OCI-LY7 (cell line): ENCODE data around the gene SGTA. TPM values are rescaled to one million over a fixed set of nuclear protein-coding genes. Genes with fewer than 3 reads are reported as not detected.

Experiments
- BruUV-seq: library from RNA; stranded (reverse); fragments of 400-500 nt; replicated peaks from 2 replicates; lab custom pipeline; 2021; lab: Mats Ljungman, UMichigan
- CTCF ChIA-PET: fragments of 300-600 bp; sonication (Branson Sonifier 250); formaldehyde crosslinking; loops from one replicate; lab custom pipeline; 2022; ENCODE audit warnings: antibody characterized with exemption; ENCODE audit not compliant: unreplicated experiment; lab: Charles Lee
- POLR2A ChIA-PET: fragments of 300-600 bp; sonication (Branson Sonifier 250); formaldehyde crosslinking; loops from one replicate; lab custom pipeline; 2022; ENCODE audit warnings: antibody characterized with exemption; lab: Charles Lee
- DNase-seq: peaks from one replicate; pipeline ENCODE4 v3.0.0-alpha.2; 2015; ENCODE audit warnings: low spot score
- H2AFZ ChIP-seq: fragments of 200-600 bp; sonication (generic), shearing (Covaris generic); 2 replicates; pipeline ENCODE4 v1.6.1; 2014; ENCODE audit warnings: mild to moderate bottlenecking, antibody characterized with exemption, low read length, moderate library complexity
- H3K27ac ChIP-seq: fragments of 200-600 bp; sonication (generic); 2 replicates; pipeline ENCODE4 v1.5.1; 2014; ENCODE audit warnings: mixed run types, low read depth, mild to moderate bottlenecking, moderate library complexity, low read length, inconsistent platforms; ENCODE audit not compliant: poor library complexity, severe bottlenecking
- H3K36me3 ChIP-seq: fragments of 200-600 bp; sonication (generic); 2 replicates; pipeline ENCODE4 v1.6.1; 2014; ENCODE audit warnings: mild to moderate bottlenecking, antibody characterized with exemption, low read length, moderate library complexity, mixed read lengths; ENCODE audit not compliant: insufficient read depth
- H3K4me1 ChIP-seq: fragments of 200-600 bp; sonication (generic); 2 replicates; pipeline ENCODE4 v1.5.1; 2014; ENCODE audit warnings: mild to moderate bottlenecking, low read length; ENCODE audit not compliant: insufficient read depth, poor library complexity, severe bottlenecking
- H3K4me2 ChIP-seq: fragments of 200-600 bp; sonication (generic); 2 replicates; pipeline ENCODE4 v1.6.1; 2014; ENCODE audit warnings: mild to moderate bottlenecking, low read length
- H3K4me3 ChIP-seq: fragments of 200-600 bp; sonication (generic); 2 replicates; pipeline ENCODE4 v1.5.1; 2014; ENCODE audit warnings: mild to moderate bottlenecking, low read depth, low read length; ENCODE audit not compliant: poor library complexity, severe bottlenecking
- H3K79me2 ChIP-seq: fragments of 200-600 bp; sonication (generic); 2 replicates; pipeline ENCODE4 v1.6.1; 2016; ENCODE audit warnings: low read depth, mild to moderate bottlenecking, low read length, moderate library complexity, mixed read lengths; ENCODE audit not compliant: insufficient read depth
- H3K9me2 ChIP-seq: fragments of 200-600 bp; sonication (generic); 2 replicates; pipeline ENCODE4 v1.6.1; 2016; ENCODE audit warnings: mild to moderate bottlenecking, low read length, mixed read lengths; ENCODE audit not compliant: insufficient read depth
- H3K9me3 ChIP-seq: fragments of 200-600 bp; sonication (generic); 2 replicates; pipeline ENCODE4 v1.6.1; 2014; ENCODE audit warnings: mild to moderate bottlenecking, mixed run types, low read length, mixed read lengths
- H4K20me1 ChIP-seq: fragments of 200-600 bp; sonication (generic); 2 replicates; pipeline ENCODE4 v1.6.1; 2014; ENCODE audit warnings: mild to moderate bottlenecking, antibody characterized with exemption, low read length, moderate library complexity, mixed read lengths; ENCODE audit not compliant: insufficient read depth
- EZH2phosphoT487 ChIP-seq: fragments of 200-600 bp; sonication (generic); IDR thresholded peaks from 2 replicates; pipeline ENCODE4 v1.6.1; 2018; ENCODE audit warnings: low read depth, borderline replicate concordance, mild to moderate bottlenecking, mixed run types, antibody characterized with exemption, low read length, moderate library complexity, mixed read lengths
- intact Hi-C: fragments of 100-400 bp; cut with micrococcal nuclease; formaldehyde crosslinking; loops from one replicate; pipeline ENCODE4 v1.10.0; 2022; ENCODE audit not compliant: unreplicated experiment
- total RNA-seq, 2 experiments: library from RNA; depleted of rRNA in 1 of 2; stranded (reverse); fragments of >200 nt in 1 of 2; shearing (Covaris generic) in 1 of 2; gene quantifications; 2 replicates each; pipeline ENCODE4 v1.2.3, GENCODE V29; 2014 to 2022
- TF ChIP-seq, protein P1 (sequence below): fragments of 200-600 bp; sonication (generic); conservative IDR thresholded peaks from 2 replicates; pipeline ENCODE4 v1.5.1; 2014; ENCODE audit warnings: mild to moderate bottlenecking, antibody characterized with exemption, low read length, moderate library complexity, mixed read lengths

Gene SGTA
- total RNA-seq, 2 experiments from 2014 or later = 68.2 to 82.4 TPM

DNA sequence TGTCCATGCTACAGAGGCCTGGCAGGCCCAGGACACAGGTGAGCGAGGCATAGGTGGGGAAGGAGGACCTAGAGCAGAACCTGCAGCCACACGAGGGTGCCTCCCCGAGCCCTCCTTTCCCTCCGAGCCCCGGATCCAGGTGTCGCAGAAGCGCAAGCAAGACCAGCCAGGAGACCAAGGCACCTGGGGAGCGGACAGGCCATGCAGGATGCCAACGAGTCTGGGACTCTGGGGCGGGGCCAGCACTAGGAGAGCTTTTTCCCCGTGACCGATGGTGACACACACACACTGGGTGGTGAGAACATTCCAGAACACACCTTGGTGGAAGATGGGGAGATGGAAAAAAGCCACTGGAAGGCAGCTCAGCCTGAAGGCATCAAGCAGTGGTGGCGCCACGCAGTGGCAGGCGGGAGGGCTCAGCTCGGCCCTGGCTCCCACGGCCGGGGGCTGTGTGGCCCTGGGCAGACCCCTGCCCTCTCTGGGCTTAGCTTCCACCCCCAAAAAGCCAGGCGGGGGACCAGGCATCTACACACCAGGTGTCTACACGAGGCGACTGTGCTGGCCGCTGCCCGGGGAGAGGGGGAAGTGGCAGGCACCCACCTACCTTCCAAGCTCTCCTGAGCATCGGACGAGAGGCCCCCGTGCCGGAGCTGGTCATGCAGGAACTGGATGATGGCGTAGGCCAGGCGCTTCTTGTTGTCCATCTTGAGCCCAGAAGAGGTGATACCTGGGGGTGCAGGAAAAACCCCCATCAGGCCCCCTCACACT, 14.5 kb downstream of the SGTA start:
- no peak for DNase-seq
- Histone ChIP-seq H3K27ac (no peak overlapping the region), H3K4me1 (no peaks in the 10 kb centered on the region), H3K79me2 (peaks cover 37% of the 10 kb centered on the region), H3K4me2 (no peak overlapping the region), H3K9me2 (no peaks in the 10 kb centered on the region), H3K36me3 (peaks cover 72% of the 10 kb centered on the region), H2AFZ (no peak overlapping the region), H3K4me3 (no peak overlapping the region), H3K9me3 (no peaks in the 10 kb centered on the region), H4K20me1 (no peaks in the 10 kb centered on the region)
- intact Hi-C loops = no loop called here
- POLR2A ChIA-PET = interaction anchor here (0.6 kb wide), 1 partner anchor 9 kb away, joined by 5 read pairs; no protein-coding TSS in a partner anchor
- no TSS peak for BruUV-seq
- TF ChIP-seq, protein P1, sequence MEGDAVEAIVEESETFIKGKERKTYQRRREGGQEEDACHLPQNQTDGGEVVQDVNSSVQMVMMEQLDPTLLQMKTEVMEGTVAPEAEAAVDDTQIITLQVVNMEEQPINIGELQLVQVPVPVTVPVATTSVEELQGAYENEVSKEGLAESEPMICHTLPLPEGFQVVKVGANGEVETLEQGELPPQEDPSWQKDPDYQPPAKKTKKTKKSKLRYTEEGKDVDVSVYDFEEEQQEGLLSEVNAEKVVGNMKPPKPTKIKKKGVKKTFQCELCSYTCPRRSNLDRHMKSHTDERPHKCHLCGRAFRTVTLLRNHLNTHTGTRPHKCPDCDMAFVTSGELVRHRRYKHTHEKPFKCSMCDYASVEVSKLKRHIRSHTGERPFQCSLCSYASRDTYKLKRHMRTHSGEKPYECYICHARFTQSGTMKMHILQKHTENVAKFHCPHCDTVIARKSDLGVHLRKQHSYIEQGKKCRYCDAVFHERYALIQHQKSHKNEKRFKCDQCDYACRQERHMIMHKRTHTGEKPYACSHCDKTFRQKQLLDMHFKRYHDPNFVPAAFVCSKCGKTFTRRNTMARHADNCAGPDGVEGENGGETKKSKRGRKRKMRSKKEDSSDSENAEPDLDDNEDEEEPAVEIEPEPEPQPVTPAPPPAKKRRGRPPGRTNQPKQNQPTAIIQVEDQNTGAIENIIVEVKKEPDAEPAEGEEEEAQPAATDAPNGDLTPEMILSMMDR = no peak
- no peak for TF ChIP-seq EZH2phosphoT487
- CTCF ChIA-PET = no interaction called here

DNA sequence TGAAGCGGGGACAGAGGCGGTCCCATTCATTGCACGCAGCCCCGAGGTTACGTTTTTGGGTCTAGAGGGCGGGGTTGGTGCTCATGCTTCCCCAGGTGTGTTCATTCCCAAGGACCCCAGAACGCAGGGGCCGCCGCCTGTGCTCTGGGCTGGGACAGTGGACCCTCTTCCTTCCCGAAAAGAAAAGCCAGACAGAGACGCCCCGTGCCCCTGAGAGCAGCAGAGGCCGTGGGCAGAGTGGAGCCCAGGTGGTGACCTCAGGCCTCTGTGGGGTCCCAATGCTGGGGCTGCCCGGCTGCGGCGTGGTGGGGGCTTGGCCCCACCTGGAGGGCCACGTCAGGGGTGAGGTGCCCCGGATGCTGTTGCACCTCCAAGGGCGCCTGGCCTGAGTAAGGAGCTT, 15.4 kb downstream of the SGTA start:
- no peak overlapping the region for H3K27ac ChIP-seq
- no peak for DNase-seq
- ChIA-PET POLR2A (no interaction called here), CTCF (no interaction called here)
- no peaks in the 10 kb centered on the region for H3K9me2 ChIP-seq
- H3K4me2 ChIP-seq = no peak overlapping the region
- no peaks in the 10 kb centered on the region for H3K4me1 ChIP-seq
- no peak overlapping the region for H2AFZ ChIP-seq
- H3K4me3 ChIP-seq = no peak overlapping the region
- no TSS peak for BruUV-seq
- TF ChIP-seq EZH2phosphoT487 = no peak
- TF ChIP-seq, protein P1 = no peak
- no peaks in the 10 kb centered on the region for H3K9me3 ChIP-seq
- peaks cover 35% of the 10 kb centered on the region for H3K79me2 ChIP-seq
- H3K36me3 ChIP-seq = peaks cover 81% of the 10 kb centered on the region
- intact Hi-C loops = no loop called here
- H4K20me1 ChIP-seq = no peaks in the 10 kb centered on the region

DNA sequence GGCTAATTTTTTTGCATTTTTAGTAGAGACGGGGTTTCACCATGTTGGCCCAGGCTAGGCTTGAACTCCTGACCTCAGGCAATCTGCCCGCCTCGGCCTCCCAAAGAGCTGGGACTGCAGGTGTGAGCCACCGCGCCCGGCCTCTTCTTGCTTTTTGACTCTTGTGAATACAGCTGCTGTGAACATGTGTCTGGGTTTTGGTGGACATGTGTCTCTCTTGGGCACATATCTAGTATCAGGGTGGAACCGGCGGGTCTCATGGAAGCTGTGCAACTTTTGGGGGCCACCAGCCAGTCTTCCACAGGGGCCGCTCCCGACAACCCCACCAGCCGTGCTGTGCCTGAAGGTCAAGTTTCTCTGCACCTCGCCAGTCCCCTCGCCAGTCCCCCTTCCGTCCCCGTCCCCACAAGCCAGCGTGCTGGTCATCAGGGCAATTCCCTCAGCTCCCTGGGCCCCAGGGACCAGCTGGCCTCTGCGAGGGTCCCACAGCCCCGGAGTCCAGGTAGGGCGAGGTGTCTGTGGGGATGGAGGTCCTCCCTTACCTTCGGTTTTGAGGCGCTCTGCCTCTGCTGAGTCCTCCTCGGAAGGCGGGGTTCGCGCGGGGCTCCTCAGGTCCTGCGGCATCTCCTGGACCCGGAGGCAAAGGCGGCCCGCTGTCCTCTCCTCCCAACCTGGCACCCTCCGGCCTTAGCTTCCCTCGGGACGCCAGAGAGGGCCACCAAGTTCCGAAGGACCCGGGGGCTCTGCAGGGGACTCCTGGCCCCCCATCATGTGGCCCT, 16.3 kb downstream of the SGTA start:
- peaks cover 26% of the 10 kb centered on the region for H3K79me2 ChIP-seq
- no peak overlapping the region for H2AFZ ChIP-seq
- no peak overlapping the region for H3K4me3 ChIP-seq
- ChIA-PET POLR2A (no interaction called here), CTCF (no interaction called here)
- no peaks in the 10 kb centered on the region for H3K9me3 ChIP-seq
- H3K4me1 ChIP-seq = no peaks in the 10 kb centered on the region
- no peak for DNase-seq
- no peaks in the 10 kb centered on the region for H3K9me2 ChIP-seq
- TF ChIP-seq, protein P1 = no peak
- TF ChIP-seq EZH2phosphoT487 = no peak
- peaks cover 83% of the 10 kb centered on the region for H3K36me3 ChIP-seq
- H3K27ac ChIP-seq = no peak overlapping the region
- H4K20me1 ChIP-seq = no peaks in the 10 kb centered on the region
- no peak overlapping the region for H3K4me2 ChIP-seq
- intact Hi-C loops = no loop called here
- BruUV-seq = no TSS peak
